NCI-H460 (cell line): ENCODE results near the gene SLC12A7. TPM values are rescaled to one million over a fixed set of nuclear protein-coding genes. Genes with fewer than 3 reads are reported as not detected.

ENCODE experiments used
- DNase-seq: peaks from one replicate; pipeline ENCODE4 v3.0.0-alpha.2; 2016; ENCODE audit warnings: low read depth; ENCODE audit errors: extremely low read depth
- total RNA-seq: library from RNA; depleted of rRNA; stranded (reverse); fragments of >200 nt; shearing (Covaris generic); gene quantifications from 2 replicates; pipeline ENCODE4 v1.2.3, GENCODE V29; 2014

SLC12A7 gene
- total RNA-seq, 1 experiment from 2014 or later: 9.0 TPM

- DNase-seq: no peak
These were observed 99.5 kb downstream of the SLC12A7 start for GRCh38 chr5:1012313-1012841.

GRCh38 chr5:1011741-1012312 lies 100.0 kb downstream of the SLC12A7 start:
- DNase-seq: no peak

- DNase-seq: no peak
These were observed 100.6 kb downstream of the SLC12A7 start for GRCh38 chr5:1011226-1011631.

- DNase-seq: no peak
These were observed 101.2 kb downstream of the SLC12A7 start for GRCh38 chr5:1010641-1011046.

GRCh38 chr5:1010181-1010510 lies 101.7 kb downstream of the SLC12A7 start:
- DNase-seq: no peak

DNA sequence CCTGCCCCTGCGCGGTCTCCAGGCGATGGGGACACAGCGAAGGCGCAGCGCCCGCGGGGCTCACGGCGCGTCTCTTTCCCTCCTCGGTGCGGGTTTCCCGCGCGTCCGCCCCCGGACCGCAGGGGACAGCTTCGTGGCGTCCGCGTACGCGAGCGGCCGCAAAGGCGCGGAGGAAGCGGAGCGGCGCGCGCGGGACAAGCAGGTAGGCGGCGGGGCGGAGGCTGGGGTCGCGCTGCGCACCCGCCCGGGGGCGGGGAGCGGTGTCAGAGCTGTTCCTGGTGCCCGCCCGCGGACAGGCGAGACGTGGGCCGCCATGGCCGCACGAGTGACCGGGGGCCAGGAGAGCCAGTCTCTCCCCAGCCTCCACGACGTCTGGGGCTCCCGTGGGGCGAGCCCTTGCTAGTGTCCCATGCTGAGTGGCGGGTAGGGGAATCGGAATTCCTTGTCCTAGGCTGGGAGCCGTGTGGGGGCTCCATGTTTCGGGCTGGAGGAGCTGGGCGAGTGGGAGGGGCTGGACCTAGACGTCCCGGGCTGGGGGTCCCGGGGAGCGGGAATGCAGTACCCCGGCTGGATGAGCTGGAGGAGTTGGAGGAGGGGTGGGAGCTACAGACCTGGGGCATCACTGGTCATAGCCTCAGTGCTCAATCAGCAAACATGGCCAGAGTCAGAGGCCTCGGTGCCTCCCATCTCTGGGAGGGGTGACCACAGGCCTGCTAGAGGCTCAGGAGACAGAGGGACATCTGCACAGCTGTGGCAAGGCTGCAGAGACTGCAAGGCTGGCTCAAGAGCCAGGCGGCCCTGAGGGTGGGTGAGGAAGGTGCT lies 102.3 kb downstream of the SLC12A7 start:
- DNase-seq: no peak

- no peak for DNase-seq
These were observed 103.2 kb downstream of the SLC12A7 start, which contains the start of gene NKD2 for GRCh38 chr5:1008451-1009358. TSS of gene NKD2 (plus strand) at chr5:1008802. CDS start at chr5:1009058, 256 bp downstream.

- no peak for DNase-seq
These were observed 104.0 kb downstream of the SLC12A7 start for GRCh38 chr5:1007681-1008450.

- no peak for DNase-seq
These were observed 104.6 kb downstream of the SLC12A7 start for GRCh38 chr5:1007221-1007680.

GRCh38 chr5:1006656-1007071 lies 105.2 kb downstream of the SLC12A7 start:
- no peak for DNase-seq

DNA sequence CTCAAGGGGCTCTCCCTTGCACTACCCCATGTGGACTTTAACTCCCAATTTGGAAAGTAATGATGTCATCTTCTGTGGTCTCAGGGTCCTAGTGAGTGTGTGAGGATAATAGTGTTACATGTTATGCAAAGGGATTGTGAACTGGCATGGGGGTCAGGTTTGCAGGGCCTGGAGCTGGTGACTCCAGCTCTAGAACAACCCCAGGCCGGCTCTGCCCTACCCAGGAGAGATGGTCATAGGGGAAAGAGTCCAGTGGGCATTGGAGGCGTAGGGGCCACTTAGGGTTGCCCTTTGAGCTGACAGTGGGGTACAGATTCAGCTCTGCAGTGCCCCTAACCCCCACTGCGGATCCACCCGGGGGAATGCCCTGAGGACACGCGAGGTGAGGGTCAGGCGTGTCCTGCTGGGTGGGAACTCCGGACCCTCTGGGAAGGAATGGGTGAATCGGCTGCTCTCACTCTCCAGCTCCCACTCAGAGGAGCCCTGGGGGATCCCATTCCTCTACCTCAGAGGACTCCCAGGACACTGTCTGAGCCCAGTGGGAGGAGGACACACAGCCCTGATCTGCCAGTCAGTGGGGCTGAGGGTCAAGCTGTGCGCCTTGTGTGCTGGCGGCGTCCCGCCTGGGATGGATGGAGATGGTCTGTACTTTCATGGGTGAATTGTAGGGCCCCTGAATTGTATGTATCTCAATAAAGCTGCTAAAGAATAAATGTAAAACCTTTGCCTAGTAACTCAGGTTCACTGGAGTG lies 105.8 kb downstream of the SLC12A7 start:
- DNase-seq: no peak

GRCh38 chr5:1005249-1005851 lies 106.5 kb downstream of the SLC12A7 start:
- DNase-seq: no peak

DNA sequence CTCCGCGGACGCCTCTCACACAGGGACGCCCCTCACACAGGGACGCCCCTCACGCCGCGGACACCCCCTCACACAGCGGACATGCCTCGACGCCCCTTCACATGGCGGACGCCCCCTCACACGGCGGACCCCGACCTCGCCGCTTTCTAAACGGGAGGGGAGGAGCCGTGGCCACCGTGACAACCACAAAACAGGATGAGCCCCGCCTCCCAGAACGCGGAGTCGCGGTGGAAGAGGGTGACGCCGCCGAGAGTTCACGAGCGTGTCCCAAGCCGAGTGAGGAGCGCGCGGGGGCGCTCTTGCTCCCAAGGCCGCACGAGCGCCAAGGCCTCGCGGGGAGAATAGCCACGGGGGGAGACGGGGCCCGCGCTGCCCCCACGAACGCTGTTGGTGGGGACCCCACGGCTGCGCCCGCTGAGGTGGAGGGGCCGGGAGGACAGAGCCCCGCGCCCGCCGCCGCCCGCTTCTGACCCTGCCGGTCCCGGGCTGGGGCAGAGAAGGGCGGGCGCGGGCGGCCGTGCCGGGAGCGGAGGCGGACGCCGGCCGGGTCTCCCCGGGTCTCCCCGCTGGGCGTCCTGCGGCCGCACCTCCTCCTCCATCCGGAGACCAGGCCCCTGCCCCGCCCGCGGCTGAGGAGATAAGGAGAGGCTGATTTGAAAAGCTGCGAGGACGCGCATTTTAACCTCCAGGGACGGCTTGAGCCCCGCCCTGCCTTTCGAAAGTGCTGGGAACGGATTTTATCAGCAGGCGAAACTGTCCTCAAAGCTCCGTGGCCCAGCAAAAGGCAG lies 107.2 kb downstream of the SLC12A7 start:
- DNase-seq: peak; percentile 59

- no peak for DNase-seq
These were observed 108.4 kb downstream of the SLC12A7 start for GRCh38 chr5:1003296-1003937.

DNA sequence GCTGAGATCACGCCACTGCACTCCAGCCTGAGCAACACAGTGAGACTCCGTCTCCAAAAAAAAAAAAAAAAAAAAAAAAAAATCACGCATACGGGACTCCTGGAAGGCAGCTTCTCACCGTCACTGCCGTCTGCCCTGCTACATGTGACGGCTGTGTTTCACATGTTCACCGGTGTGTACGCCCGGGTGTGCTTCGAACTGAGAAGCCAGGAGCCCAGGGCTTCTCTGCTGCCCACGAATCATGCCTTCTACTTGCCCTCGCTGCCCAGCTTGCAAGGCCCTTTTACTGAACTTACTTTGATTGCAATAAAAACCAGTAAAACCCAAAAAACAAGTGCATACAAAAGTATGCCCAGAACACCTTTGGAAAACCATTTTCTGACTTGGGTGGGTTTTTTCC lies 109.0 kb downstream of the SLC12A7 start:
- no peak for DNase-seq

DNA sequence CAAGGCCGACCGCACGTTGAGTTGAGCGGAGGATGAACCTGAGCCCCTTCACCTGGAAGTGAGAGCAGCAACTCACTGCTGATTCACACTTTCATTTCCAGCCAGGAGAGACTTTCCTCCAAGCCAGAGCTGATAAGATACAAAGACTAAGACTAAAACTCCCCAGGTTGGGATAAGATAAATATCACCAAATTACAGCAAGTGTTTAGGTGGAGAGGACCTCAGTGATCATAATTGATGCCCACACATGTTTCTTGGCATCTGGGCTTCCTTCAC lies 109.7 kb downstream of the SLC12A7 start:
- DNase-seq: no peak

DNA sequence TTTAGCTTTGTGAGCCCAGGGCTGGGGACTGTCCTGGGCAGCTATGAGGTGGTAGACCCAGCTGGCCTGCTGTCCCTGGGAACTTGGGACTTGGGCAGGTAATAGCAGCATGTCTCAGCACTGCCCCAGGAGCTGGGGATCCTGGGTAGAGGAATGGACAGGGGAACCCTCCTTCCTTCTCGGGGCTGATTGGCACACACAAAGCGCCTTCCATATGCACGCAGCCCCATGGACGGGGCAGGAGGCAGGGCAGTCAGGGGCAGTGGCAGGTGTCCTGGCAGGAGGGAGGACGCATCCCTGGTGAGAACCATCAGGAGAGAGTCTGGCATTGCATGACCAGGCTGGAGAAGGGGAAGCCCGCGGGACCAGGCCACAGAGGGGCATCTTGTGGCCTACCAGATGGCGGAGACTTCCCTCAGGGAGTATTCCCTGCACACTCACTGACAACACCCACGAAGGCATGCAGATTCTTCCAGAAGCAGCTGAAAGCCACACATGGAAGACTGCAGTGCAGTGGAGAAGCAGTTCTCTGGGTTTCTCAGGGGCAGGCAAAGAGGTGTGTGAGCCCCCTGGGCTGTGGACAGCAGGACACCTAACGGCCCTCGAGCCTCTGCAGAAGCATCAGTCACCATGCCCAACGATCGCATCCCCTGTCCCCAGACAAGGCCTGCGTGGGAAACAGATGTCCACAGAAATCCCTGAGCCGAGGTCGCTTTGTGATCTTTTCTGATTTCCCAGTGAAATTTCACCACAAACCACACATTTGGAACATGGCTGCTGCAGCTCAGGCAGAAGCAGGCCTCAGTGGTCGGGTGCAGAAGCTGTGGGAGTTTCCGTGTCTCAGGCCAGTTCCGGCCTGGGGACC lies 110.2 kb downstream of the SLC12A7 start:
- DNase-seq: no peak
